NCI-H128 (cell line): ENCODE data around the gene RNF213.
"Not testable (repeated sequence)": the region's sequence is repeated elsewhere in the genome, so short reads cannot be mapped to it uniquely, and the experiment has no call there.

Source experiments
- DNase-seq: peaks from one replicate; lab custom pipeline; 2025; ENCODE audit not compliant: unreplicated experiment; lab: John Stamatoyannopoulos, UW

Gene RNF213

GRCh38 chr17:80291691-80292487 is 31.2 kb downstream of the RNF213 start:
- no peak for DNase-seq

GRCh38 chr17:80292521-80292971 is 31.9 kb downstream of the RNF213 start:
- no peak for DNase-seq

GRCh38 chr17:80294210-80294609 is 33.6 kb downstream of the RNF213 start:
- no peak for DNase-seq

GRCh38 chr17:80294653-80295052 is 34.0 kb downstream of the RNF213 start:
- DNase-seq = no peak

DNA sequence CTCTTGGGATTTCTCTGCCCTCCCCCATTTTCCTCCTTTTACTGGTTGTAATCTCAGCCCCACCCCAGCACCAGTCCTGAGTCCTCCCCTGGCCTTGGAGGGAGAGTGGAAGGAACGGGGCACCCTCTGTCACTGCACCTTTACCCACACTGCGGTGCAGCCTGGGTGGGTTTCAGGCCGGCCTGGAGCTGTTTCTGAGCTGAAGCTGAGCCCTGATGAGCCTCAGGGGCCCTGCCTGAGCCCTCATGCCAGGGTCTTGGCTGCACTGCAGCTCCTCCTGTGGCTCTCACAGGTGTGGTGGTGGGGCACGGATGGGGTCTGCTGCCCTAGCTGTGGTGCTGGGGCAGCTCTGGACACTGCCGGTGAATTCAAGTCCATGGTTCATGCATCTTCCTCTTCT is 34.5 kb downstream of the RNF213 start:
- DNase-seq = no peak

- no peak for DNase-seq
Measured at GRCh38 chr17:80295559-80295958, 34.9 kb downstream of the RNF213 start.

- DNase-seq = no peak
Measured at GRCh38 chr17:80296221-80296620, 35.6 kb downstream of the RNF213 start.

DNA sequence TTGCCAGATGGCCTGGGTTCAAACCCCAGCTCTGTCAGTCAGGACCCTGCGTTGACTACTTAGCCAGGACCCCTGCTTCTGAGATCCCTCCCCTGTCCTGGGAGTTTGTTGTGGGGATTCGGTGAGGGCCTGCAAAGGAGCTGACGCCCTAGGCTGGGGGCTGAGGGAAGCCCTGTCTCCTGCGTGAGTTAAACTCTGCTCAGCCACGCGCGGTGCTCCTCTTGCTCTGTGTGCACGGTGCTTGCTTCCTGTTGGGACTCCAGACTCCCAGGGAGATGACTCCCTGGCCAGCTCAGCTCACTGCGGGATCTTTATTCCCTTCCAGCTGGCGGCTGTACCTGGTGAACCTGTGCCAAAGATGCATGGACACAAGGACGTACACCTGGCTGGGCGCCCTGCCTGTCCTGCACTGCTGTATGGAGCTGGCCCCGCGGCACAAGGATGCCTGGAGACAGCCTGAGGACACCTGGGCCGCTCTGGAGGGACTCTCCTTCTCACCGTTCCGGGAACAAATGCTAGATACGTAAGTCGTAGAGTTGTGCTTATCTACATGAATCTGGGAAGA is 37.4 kb downstream of the RNF213 start:
- DNase-seq = no peak

GRCh38 chr17:80299350-80300100 is 38.9 kb downstream of the RNF213 start:
- not testable (repeated sequence) for DNase-seq

DNA sequence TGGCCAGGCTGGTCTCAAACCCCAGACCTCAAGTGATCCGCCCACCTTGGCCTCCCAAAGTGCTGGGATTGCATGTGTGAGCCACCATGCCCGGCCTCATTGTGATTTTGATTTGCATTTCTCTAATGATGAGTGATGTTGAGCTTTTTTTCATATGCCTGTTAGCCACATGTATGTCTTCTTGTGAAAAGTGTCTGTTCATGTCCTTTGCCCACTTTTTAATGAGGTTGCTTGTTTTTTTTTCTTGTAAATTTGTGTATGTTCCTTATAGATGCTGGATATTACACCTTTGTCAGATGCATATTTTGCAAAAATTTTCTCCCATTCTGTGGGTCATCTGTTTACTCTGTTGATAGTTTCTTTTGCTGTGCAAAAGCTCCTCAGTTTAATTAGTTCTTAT is 40.1 kb downstream of the RNF213 start:
- DNase-seq = not testable (repeated sequence)

DNA sequence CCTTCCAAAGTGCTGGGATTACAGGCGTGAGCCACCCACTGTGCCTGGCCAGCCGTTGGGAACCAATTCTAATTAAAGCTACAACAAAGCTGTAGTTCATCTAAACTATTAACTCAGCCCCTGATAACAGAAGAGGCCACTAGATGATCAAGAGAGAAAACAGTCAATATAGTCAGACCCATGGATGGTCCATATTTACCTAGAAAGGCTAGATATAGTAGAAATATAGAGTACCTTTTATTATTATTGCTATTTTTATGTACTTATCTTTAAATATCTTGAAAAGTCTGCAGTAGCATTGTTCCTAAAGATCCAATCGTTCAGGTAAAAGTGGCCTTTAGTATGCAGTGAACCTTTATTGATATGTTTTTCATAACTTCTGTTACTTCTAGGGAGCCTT is 43.2 kb downstream of the RNF213 start:
- no peak for DNase-seq

DNA sequence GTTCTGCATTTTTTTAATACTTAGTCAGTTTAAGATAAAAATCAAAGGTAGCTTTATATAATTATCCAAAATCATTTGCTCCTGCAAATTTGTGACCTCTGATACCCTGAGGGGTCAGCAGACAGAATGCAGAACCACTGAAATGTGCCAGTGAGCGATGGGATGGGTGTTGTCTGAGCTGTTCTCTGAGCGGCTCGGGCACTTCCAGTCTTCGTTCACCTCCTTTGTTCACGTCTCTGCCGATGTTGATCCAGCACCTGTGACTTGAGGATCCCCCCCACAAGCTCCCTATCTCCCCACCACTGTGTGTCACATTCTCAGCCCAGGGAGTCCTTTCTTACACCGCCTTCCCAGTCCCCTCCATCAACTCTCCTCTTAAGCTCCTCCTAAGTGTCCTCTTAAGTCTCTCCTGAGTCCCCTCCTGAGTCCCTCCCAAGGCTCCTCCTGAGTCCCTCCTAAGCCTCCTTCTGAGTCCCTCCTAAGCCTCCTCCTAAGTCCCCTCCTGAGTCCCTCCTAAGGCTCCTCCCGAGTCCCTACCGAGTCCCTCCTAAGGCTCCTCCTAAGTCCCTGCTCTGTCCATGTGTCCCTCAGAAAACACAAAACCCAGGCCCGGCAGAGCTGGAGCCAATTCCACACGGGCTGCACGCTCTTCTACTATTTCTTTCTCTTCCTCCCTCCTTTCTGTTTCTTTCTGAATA is 47.5 kb downstream of the RNF213 start:
- DNase-seq = no peak

GRCh38 chr17:80308692-80309517 is 48.3 kb downstream of the RNF213 start:
- DNase-seq = no peak

DNA sequence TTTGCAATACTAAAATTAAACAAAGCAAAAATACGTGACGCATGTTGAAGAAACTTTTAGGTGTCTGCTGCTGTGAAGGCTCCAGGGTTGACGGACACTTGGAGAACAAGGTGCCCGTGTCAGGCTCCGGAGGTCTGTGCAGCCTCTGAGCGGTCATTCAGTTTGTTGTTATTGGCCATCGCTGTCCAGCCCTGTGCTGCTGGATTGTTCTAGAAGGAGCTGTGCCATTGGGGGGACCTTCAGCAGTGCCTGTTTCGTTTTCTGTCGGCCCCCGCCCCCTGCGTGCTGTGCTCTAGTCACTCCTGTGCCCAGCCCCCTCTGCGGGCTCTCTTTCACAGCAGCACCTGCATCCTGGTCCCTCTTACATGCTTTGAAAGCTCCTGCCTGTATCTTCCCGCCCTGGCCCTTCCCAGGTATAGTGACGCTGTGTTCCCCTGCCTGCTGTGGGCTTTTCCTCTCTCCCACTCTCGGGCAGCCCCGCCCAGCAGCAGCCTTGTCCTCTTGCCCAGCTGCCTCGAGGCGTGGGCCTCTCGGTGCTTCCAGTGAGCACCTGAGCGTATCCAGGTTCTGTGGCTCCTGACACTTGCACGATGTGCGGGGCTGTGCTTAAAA is 50.7 kb downstream of the RNF213 start:
- DNase-seq = no peak

DNA sequence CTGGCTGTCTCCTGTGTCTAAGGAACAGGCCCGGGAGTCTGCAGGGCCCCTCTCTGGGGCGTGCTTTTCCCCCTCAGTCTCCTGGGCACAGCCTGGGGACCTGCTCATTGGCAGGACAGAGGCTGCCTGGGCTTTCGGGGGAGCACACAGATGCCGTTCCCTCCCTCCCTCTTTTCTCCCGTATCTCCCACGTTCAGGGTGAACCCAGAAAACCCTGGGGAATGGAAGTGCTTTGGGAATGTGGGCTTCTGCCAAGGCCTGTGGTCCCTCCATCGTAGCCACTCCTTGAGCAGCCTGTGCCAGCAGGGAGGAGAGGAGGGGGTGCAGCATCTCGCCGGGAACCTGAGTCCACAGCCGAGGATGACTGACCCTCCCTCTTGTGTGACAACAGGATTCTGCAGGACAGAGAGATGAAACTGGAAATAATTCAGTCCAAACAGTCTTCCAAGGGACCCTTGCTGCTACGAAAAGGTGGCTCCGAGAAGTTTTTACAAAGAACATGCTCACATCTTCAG is 52.0 kb downstream of the RNF213 start:
- DNase-seq = no peak

GRCh38 chr17:80313160-80313829 is 52.6 kb downstream of the RNF213 start:
- DNase-seq = no peak

DNA sequence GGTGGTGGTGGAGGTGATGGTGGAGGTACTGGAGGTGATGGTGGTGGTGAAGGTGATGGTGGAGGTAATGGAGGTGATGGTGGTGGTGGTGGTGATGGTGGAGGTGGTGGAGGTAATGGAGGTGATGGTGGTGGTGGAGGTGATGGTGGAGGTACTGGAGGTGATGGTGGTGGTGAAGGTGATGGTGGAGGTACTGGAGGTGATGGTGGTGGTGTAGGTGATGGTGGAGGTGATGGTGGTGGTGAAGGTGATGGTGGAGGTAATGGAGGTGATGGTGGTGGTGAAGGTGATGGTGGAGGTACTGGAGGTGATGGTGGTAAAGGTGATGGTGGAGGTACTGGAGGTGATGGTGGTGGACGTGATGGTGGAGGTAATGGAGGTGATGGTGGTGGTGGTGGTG is 53.3 kb downstream of the RNF213 start:
- DNase-seq = not testable (repeated sequence)

DNA sequence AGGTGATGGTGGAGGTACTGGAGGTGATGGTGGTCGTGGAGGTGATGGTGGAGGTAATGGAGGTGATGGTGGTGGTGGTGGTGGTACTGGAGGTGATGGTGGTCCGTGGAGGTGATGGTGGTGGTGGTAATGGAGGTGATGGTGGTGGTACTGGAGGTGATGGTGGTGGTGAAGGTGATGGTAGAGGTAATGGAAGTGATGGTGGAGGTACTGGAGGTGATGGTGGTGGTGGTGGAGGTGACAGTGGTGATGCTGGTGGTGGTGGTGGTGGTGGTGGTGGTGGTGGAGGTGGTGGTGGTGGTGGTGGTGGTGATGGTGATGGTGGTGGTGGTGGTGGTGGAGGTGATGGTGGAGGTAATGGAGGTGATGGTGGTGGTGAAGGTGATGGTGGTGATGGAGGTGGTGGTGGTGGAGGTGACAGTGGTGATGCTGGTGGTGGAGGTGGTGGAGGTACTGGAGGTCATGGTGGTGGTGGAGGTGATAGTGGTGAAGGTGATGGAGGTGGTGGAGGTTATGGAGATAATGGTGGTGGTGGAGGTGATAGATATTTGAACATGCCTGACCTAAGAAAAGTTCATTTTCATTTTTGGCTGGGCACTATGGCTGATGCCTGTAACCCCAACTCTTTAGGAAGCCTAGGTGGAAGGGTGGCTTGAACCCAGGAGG is 55.0 kb downstream of the RNF213 start:
- DNase-seq = no peak

DNA sequence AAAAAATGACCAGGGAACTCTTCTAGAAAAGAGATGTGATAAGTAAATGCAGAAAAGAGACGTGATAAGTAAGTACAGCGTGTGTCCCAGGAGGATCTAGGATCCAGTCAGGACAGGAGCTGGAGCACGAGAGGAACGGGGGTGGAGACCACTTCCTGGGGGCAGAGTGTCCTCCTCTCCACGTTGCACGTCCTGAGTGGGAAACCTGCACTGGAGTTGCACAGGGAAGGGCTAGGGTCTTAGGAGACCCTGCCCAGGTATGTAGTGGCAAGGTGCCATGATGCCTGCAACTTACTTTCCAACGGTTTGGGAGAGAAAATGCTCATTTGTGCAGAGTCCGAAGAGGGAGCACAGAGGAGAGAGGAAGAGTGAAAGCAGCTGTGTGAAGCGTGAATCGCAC is 55.8 kb downstream of the RNF213 start:
- DNase-seq = no peak
